Hepatocyte (in vitro differentiated cells): Measurements from ENCODE around the gene KNDC1. TPM values are rescaled to one million over a fixed set of nuclear protein-coding genes. Genes with fewer than 3 reads are reported as not detected.

Experiments
- DNase-seq: peaks from one replicate; pipeline ENCODE4 v3.0.0-alpha.2; 2016; ENCODE audit warnings: low spot score
- H2AFZ ChIP-seq: fragments of 200-600 bp; sonication (generic); 2 replicates; pipeline ENCODE4 v1.6.0; 2016; ENCODE audit warnings: antibody characterized with exemption, mild to moderate bottlenecking
- H3K27ac ChIP-seq: fragments of 200-600 bp; sonication (generic); 2 replicates; pipeline ENCODE4 v1.5.1; 2016; ENCODE audit warnings: mild to moderate bottlenecking
- H3K27me3 ChIP-seq: fragments of 200-600 bp; sonication (generic); 2 replicates; pipeline ENCODE4 v1.6.1; 2016
- H3K36me3 ChIP-seq: fragments of 200-600 bp; sonication (generic); replicated peaks from 2 replicates; pipeline ENCODE4 v1.5.1; 2016; ENCODE audit warnings: low read depth; ENCODE audit not compliant: insufficient read depth
- H3K4me1 ChIP-seq: fragments of 200-600 bp; sonication (generic); 2 replicates; pipeline ENCODE4 v1.5.1; 2016; ENCODE audit warnings: mild to moderate bottlenecking, moderate library complexity; ENCODE audit not compliant: insufficient read depth
- H3K4me2 ChIP-seq: fragments of 200-600 bp; sonication (generic); 2 replicates; pipeline ENCODE4 v1.6.0; 2016
- H3K4me3 ChIP-seq: fragments of 200-600 bp; sonication (generic); 2 replicates; pipeline ENCODE4 v1.5.1; 2016; ENCODE audit warnings: mild to moderate bottlenecking
- H3K79me2 ChIP-seq: fragments of 200-600 bp; sonication (generic); 2 replicates; pipeline ENCODE4 v1.6.0; 2017; ENCODE audit warnings: mild to moderate bottlenecking
- H3K9me2 ChIP-seq: fragments of 200-600 bp; sonication (generic); replicated peaks from 2 replicates; pipeline ENCODE4 v1.6.0; 2017; ENCODE audit warnings: mild to moderate bottlenecking; ENCODE audit not compliant: insufficient read depth
- H3K9me3 ChIP-seq: fragments of 200-600 bp; sonication (generic); 2 replicates; pipeline ENCODE4 v1.5.1; 2016; ENCODE audit warnings: low read depth, mild to moderate bottlenecking
- H4K20me1 ChIP-seq: fragments of 200-600 bp; sonication (generic); 2 replicates; pipeline ENCODE4 v1.6.0; 2016; ENCODE audit warnings: mild to moderate bottlenecking; ENCODE audit not compliant: insufficient read depth, poor library complexity, severe bottlenecking
- EZH2 ChIP-seq: fragments of 200-600 bp; sonication (generic); IDR thresholded peaks from 2 replicates; pipeline ENCODE4 v1.6.1; 2016; ENCODE audit warnings: antibody characterized with exemption, mild to moderate bottlenecking, borderline replicate concordance
- EZH2phosphoT487 ChIP-seq: fragments of 200-600 bp; sonication (generic); IDR thresholded peaks from one replicate; pipeline ENCODE4 v1.6.1; 2018; ENCODE audit warnings: antibody characterized with exemption, mild to moderate bottlenecking, low read depth, moderate library complexity; ENCODE audit not compliant: unreplicated experiment, severe bottlenecking
- WGBS: methylation state at CpG from one replicate; pipeline ENCODE4 v1.1.6; 2016; ENCODE audit warnings: low lambda C conversion rate; ENCODE audit errors: missing lambda C conversion rate; 5-methylcytosine and 5-hydroxymethylcytosine counted together
- polyA plus RNA-seq: library from polyadenylated mRNA; unstranded; fragments of >200 nt; fragmentation: Nextera tagmentation; extraction: Ambion mirVana; gene quantifications from 2 replicates; pipeline ENCODE4 v1.2.1, GENCODE V29; 2016
- total RNA-seq: library from RNA; depleted of rRNA; stranded (reverse); fragments of >200 nt; gene quantifications from 2 replicates; pipeline ENCODE4 v1.2.3, GENCODE V29; 2014
- TF ChIP-seq, protein P1 (sequence below): fragments of 200-600 bp; sonication (generic); IDR thresholded peaks from 2 replicates; pipeline ENCODE4 v1.5.1; 2016; ENCODE audit warnings: antibody characterized with exemption, mild to moderate bottlenecking; ENCODE audit not compliant: poor library complexity

Gene KNDC1
- total and polyA plus RNA-seq, 2 experiments from 2014 or later = 3.8 to 4.3 TPM

DNA sequence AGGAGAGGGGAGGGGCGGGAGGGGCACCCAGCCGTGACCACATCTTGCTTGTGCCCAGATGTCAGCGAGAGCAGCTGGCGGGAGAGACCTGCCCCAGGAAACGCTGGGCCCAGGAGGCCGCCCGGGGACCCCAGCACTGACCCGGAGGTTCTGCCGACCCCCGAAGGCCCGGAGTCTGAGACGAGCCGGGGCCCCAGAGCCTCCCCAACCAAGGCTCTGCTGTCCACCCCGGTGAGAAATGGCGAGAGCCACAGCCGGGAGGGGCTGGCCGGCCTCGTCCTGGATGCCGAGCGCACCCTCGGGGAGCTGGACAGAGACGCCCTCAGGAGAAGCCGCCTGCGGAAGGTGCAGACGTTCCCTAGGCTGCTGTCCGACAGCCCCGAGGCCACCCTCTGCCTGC, 25.9 kb downstream of the KNDC1 start:
- no peaks in the 10 kb centered on the region for H3K79me2 ChIP-seq
- no peaks in the 10 kb centered on the region for H4K20me1 ChIP-seq
- no peak overlapping the region for H3K4me3 ChIP-seq
- no peaks in the 10 kb centered on the region for H3K36me3 ChIP-seq
- no peak overlapping the region for H2AFZ ChIP-seq
- no peaks in the 10 kb centered on the region for H3K9me2 ChIP-seq
- H3K27ac ChIP-seq = no peak overlapping the region
- DNase-seq = no peak
- 95% methylated on average over 10 of the region's 27 CpGs for WGBS
- TF ChIP-seq EZH2 = no peak
- no peak for TF ChIP-seq EZH2phosphoT487
- TF ChIP-seq, protein P1, sequence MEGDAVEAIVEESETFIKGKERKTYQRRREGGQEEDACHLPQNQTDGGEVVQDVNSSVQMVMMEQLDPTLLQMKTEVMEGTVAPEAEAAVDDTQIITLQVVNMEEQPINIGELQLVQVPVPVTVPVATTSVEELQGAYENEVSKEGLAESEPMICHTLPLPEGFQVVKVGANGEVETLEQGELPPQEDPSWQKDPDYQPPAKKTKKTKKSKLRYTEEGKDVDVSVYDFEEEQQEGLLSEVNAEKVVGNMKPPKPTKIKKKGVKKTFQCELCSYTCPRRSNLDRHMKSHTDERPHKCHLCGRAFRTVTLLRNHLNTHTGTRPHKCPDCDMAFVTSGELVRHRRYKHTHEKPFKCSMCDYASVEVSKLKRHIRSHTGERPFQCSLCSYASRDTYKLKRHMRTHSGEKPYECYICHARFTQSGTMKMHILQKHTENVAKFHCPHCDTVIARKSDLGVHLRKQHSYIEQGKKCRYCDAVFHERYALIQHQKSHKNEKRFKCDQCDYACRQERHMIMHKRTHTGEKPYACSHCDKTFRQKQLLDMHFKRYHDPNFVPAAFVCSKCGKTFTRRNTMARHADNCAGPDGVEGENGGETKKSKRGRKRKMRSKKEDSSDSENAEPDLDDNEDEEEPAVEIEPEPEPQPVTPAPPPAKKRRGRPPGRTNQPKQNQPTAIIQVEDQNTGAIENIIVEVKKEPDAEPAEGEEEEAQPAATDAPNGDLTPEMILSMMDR = no peak
- H3K9me3 ChIP-seq = no peaks in the 10 kb centered on the region
- H3K4me1 ChIP-seq = no peaks in the 10 kb centered on the region
- no peak overlapping the region for H3K4me2 ChIP-seq
- no peaks in the 10 kb centered on the region for H3K27me3 ChIP-seq

DNA sequence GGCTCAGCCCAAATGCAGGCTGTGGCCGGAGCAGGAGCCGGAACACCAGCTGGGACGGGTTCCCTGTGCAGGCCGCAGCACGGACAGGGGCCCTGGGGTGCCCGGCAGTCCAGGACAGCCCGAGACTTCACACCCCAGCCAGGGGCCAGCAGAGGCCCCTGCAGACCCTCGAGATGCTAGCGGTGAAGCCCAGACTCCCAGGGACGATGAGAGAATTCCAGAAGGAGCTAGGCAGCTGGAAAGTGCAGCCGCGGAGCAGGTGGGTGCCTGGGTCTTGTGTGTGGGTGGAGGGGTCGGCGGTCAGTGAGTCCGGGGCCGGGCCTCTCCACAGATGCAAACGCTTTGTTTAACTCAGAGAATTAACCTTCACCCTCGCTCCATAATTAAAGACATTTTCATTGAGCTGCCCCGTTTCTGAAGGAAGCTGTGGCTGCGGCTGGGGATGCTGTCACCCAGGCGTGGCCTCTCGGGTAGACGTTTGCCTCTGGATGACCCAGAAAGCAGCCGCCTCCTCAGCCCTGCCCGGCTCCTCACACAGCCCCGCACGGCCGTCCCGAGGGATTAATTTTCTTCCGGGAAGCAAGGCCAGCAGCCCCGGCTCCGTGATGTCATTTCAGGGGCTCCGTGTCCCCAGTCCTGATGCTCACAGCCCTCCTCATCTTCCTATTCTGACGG, 26.5 kb downstream of the KNDC1 start:
- no peak for TF ChIP-seq EZH2
- TF ChIP-seq, protein P1 = no peak
- no peak for TF ChIP-seq EZH2phosphoT487

DNA sequence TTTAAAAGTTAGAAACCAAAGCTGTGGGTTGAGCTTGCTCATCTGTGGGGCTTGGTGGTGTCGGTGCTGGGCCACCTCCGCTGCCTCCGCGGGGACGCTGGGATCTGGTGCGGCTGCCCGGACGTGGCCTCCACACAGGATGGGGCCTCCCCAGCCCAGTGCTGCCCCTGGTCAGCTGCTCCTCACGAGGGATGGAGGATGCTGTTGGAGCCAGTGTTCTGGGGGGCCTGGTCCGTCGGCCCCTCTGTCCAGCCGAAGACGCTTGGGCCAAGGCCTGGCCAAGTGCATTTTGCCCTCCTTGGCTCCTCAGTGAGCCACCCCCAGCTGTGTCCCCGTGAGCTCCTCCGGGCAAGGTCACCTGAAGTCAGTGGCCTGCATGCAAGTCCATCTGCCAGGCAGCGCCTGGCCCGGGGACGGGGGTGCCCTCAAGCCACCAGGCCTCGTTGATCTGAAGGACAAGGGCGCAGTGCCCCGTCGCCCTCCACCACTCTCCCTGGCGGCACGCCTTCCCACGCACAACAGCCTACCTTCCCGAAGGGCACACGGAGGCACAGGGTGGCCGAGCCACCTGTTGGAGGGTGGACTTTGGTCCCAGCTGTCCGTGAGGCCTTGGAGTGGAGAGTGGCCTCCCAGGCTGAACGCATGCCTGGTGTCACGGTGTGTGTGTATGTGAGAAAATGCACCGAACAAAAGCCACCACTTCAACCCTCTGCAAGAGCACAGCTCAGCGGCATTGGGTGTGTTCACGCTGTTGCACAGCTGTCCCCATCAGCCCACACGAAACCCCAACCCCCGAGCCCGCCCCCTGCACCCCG, 27.3 kb downstream of the KNDC1 start:
- Histone ChIP-seq H3K27ac (no peak overlapping the region), H3K79me2 (no peaks in the 10 kb centered on the region), H4K20me1 (no peaks in the 10 kb centered on the region), H3K4me1 (no peaks in the 10 kb centered on the region), H3K36me3 (no peaks in the 10 kb centered on the region), H2AFZ (no peak overlapping the region), H3K4me2 (no peak overlapping the region), H3K27me3 (no peaks in the 10 kb centered on the region), H3K4me3 (no peak overlapping the region), H3K9me2 (no peaks in the 10 kb centered on the region), H3K9me3 (no peaks in the 10 kb centered on the region)
- 87% methylated on average over 30 of the region's 38 CpGs for WGBS
- no peak for DNase-seq
- TF ChIP-seq EZH2 (no peak), EZH2phosphoT487 (no peak)
- TF ChIP-seq, protein P1 = no peak

More for the DNA sequence above, 26.5 kb downstream of the KNDC1 start:
- Histone ChIP-seq H2AFZ (no peak overlapping the region), H3K9me2 (no peaks in the 10 kb centered on the region), H4K20me1 (no peaks in the 10 kb centered on the region), H3K79me2 (no peaks in the 10 kb centered on the region), H3K27me3 (no peaks in the 10 kb centered on the region), H3K4me2 (no peak overlapping the region), H3K36me3 (no peaks in the 10 kb centered on the region), H3K9me3 (no peaks in the 10 kb centered on the region), H3K27ac (no peak overlapping the region), H3K4me1 (no peaks in the 10 kb centered on the region), H3K4me3 (no peak overlapping the region)
- DNase-seq = no peak
- 78% methylated on average over 34 of the region's 34 CpGs for WGBS
